Upper lobe of left lung (tissue), 4 donors: ENCODE data around the gene PKIB.

Experiments
- EP300 ChIP-seq, 4 donors: sonication (generic); formaldehyde crosslinking; IDR thresholded peaks; one replicate each; pipeline ENCODE4 v1.5.1; 2017; ENCODE audit warnings: antibody characterized with exemption in 4 of 4, control low read depth in 2 of 4
- POLR2A ChIP-seq, 4 donors: fragments of 450-650 bp; IDR thresholded peaks; one replicate each; pipeline ENCODE4 v1.5.1; 2016 to 2017; ENCODE audit warnings: antibody characterized with exemption in 4 of 4, mild to moderate bottlenecking in 2 of 4
- POLR2AphosphoS5 ChIP-seq, 2 donors: sonication (generic); formaldehyde crosslinking; IDR thresholded peaks; one replicate each; pipeline ENCODE4 v1.5.1; 2017; ENCODE audit warnings: antibody characterized with exemption in 2 of 2
- TF ChIP-seq, protein P1 (sequence below), 6 experiments: fragments of 450-650 bp in 4 of 6; fragments of 200-600 bp in 2 of 6; sonication (generic) in 2 of 6; IDR thresholded peaks; one replicate each; pipeline ENCODE4 v1.5.1; 2016 to 2019; ENCODE audit warnings: antibody characterized with exemption in 6 of 6

DNA sequence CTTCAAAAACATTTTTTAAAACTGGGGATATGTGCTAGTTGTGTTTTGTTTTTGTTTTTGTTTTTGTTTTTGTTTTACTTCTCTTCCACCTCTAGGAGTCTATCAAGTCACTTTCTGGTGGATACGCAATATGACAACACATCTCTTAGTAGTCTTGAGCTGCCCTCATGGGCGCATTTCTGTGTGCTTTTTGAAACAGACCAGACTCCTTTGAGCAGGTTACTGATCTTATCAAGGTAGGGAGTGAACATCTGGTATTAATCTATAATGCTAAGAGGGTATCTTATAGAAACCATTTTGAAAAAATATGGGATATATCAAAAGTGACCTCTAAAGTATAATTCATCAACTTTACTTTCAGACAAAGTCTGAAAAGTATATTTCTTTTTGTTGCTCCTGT lies 56.2 kb downstream of the PKIB start:
- TF ChIP-seq, protein P1, sequence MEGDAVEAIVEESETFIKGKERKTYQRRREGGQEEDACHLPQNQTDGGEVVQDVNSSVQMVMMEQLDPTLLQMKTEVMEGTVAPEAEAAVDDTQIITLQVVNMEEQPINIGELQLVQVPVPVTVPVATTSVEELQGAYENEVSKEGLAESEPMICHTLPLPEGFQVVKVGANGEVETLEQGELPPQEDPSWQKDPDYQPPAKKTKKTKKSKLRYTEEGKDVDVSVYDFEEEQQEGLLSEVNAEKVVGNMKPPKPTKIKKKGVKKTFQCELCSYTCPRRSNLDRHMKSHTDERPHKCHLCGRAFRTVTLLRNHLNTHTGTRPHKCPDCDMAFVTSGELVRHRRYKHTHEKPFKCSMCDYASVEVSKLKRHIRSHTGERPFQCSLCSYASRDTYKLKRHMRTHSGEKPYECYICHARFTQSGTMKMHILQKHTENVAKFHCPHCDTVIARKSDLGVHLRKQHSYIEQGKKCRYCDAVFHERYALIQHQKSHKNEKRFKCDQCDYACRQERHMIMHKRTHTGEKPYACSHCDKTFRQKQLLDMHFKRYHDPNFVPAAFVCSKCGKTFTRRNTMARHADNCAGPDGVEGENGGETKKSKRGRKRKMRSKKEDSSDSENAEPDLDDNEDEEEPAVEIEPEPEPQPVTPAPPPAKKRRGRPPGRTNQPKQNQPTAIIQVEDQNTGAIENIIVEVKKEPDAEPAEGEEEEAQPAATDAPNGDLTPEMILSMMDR (IDR thresholded peaks at IDR 0.05), result no peak
- TF ChIP-seq POLR2A (IDR thresholded peaks at IDR 0.05) (no peak), POLR2AphosphoS5 (IDR thresholded peaks at IDR 0.05) (no peak), EP300 (IDR thresholded peaks at IDR 0.05) (no peak)
